Naive thymus-derived CD4-positive, alpha-beta T cell (primary cell): Measurements from ENCODE around the gene DIAPH2. TPM values are rescaled to one million over a fixed set of nuclear protein-coding genes. Genes with fewer than 3 reads are reported as not detected.

ENCODE experiments used
- ATAC-seq: fragments of 150-1000 bp; cut with Tn5 transposase; 2 replicates; pipeline ENCODE4 v1.10.0; 2021; ENCODE audit warnings: mild to moderate bottlenecking, moderate library complexity
- CTCF ChIA-PET: fragments of 350-600 bp; sonication (Branson Sonifier 250); formaldehyde crosslinking; loops from one replicate; lab custom pipeline; 2021; ENCODE audit warnings: antibody characterized with exemption; lab: Charles Lee
- POLR2A ChIA-PET: fragments of 350-600 bp; sonication (Branson Sonifier 250); formaldehyde crosslinking; loops from one replicate; lab custom pipeline; 2021; ENCODE audit warnings: antibody characterized with exemption, inconsistent platforms; lab: Charles Lee
- DNase-seq, 9 donors: peaks; one replicate each; pipeline versions ENCODE4 v3.0.0 to v3.0.0-alpha.2; 2020 to 2022; ENCODE audit warnings: mixed read lengths in 1 of 9
- H3K27ac ChIP-seq: one replicate; pipeline ENCODE4 v1.7.0; 2013; ENCODE audit warnings: mild to moderate bottlenecking, low read depth, low read length, moderate library complexity
- H3K27me3 ChIP-seq, 2 donors: one replicate each; pipeline ENCODE4 v1.7.0; 2013; ENCODE audit warnings: low read length in 2 of 2, mild to moderate bottlenecking in 2 of 2, moderate library complexity in 2 of 2; ENCODE audit not compliant: control insufficient read depth in 2 of 2, insufficient read depth in 2 of 2
- H3K36me3 ChIP-seq, 3 experiments: 1 replicate in 2 of 3; 2 replicates in 1 of 3; pipeline ENCODE4 v1.7.0; 2013; ENCODE audit warnings: low read length in 3 of 3, mild to moderate bottlenecking in 3 of 3, moderate library complexity in 1 of 3; ENCODE audit not compliant: insufficient read depth in 3 of 3, control insufficient read depth in 2 of 3
- H3K4me1 ChIP-seq, 2 donors: one replicate each; pipeline ENCODE4 v1.7.0; 2013; ENCODE audit warnings: low read length in 2 of 2, mild to moderate bottlenecking in 2 of 2, moderate library complexity in 1 of 2; ENCODE audit not compliant: control insufficient read depth in 2 of 2, insufficient read depth in 2 of 2
- H3K4me3 ChIP-seq: 2 replicates; pipeline ENCODE4 v1.7.0; 2013; ENCODE audit warnings: mild to moderate bottlenecking, low read length
- H3K9me3 ChIP-seq, 3 experiments: 1 replicate in 2 of 3; 2 replicates in 1 of 3; pipeline ENCODE4 v1.7.0; 2013; ENCODE audit warnings: low read length in 3 of 3; ENCODE audit not compliant: control insufficient read depth in 2 of 3
- H3K27ac Mint-ChIP-seq, 9 donors: one replicate each; pipeline ENCODE4 v1.8.0; 2020 to 2022; ENCODE audit warnings: mixed read lengths in 9 of 9, mild to moderate bottlenecking in 8 of 9, moderate library complexity in 5 of 9, inconsistent platforms in 2 of 9
- H3K27me3 Mint-ChIP-seq, 5 donors: one replicate each; pipeline ENCODE4 v1.8.0; 2021 to 2022; ENCODE audit warnings: mixed read lengths in 5 of 5, mild to moderate bottlenecking in 1 of 5
- H3K36me3 Mint-ChIP-seq, 5 donors: one replicate each; pipeline ENCODE4 v1.8.0; 2020 to 2022; ENCODE audit warnings: mixed read lengths in 5 of 5, mild to moderate bottlenecking in 3 of 5, inconsistent platforms in 1 of 5
- H3K4me1 Mint-ChIP-seq, 7 donors: one replicate each; pipeline ENCODE4 v1.8.0; 2020 to 2022; ENCODE audit warnings: mixed read lengths in 7 of 7, mild to moderate bottlenecking in 3 of 7, inconsistent platforms in 1 of 7
- H3K4me3 Mint-ChIP-seq, 10 donors: one replicate each; pipeline ENCODE4 v1.8.0; 2020 to 2022; ENCODE audit warnings: mild to moderate bottlenecking in 10 of 10, mixed read lengths in 10 of 10, moderate library complexity in 6 of 10, inconsistent platforms in 2 of 10
- H3K9me3 Mint-ChIP-seq, 11 donors: one replicate each; pipeline ENCODE4 v1.8.0; 2020 to 2022; ENCODE audit warnings: mixed read lengths in 11 of 11, mild to moderate bottlenecking in 4 of 11, inconsistent platforms in 1 of 11, moderate library complexity in 1 of 11
- intact Hi-C, 2 donors: fragments of 100-400 bp; cut with micrococcal nuclease; formaldehyde crosslinking; loops; one replicate each; pipeline ENCODE4 v1.15.1; 2023
- polyA plus RNA-seq, 2 donors: library from polyadenylated mRNA; unstranded; fragments of 300-500 nt; fragmentation: Illumina TruSeq; gene quantifications; one replicate each; pipeline ENCODE4 v1.2.3, GENCODE V29; 2021
- total RNA-seq, 6 experiments: library from RNA in 5 of 6; stranded (reverse) in 5 of 6; gene quantifications; 1 replicate in 5 of 6; 2 replicates in 1 of 6; pipeline ENCODE4 v1.2.3 and lab custom pipeline; 2021 to 2026

DIAPH2 gene
- total and polyA plus RNA-seq, 7 experiments from 2014 or later, result 4.2 to 23.9 (median 6.9) TPM

GRCh38 chrX:96889726-96890125 is 205.1 kb downstream of the DIAPH2 start:
- no peaks in the 10 kb centered on the region for H3K4me1 ChIP-seq
- H3K27ac ChIP-seq, result no peak overlapping the region
- peaks cover 0 to 6% (median 2%) of the 10 kb centered on the region in 5 donors for H3K36me3 Mint-ChIP-seq
- no peak for DNase-seq
- POLR2A ChIA-PET, result no interaction called here
- no peaks in the 10 kb centered on the region for H3K27me3 ChIP-seq
- CTCF ChIA-PET, result no interaction called here
- H3K27me3 Mint-ChIP-seq, result no peaks in the 10 kb centered on the region
- ATAC-seq, result no peak
- peaks cover 0 to 1% (median 0%) of the 10 kb centered on the region in 11 donors for H3K9me3 Mint-ChIP-seq
- no peaks in the 10 kb centered on the region for H3K36me3 ChIP-seq
- no peak overlapping the region for H3K27ac Mint-ChIP-seq
- H3K9me3 ChIP-seq, result no peaks in the 10 kb centered on the region
- H3K4me3 Mint-ChIP-seq, result no peak overlapping the region
- intact Hi-C loops, result no loop called here
- H3K4me1 Mint-ChIP-seq, result no peaks in the 10 kb centered on the region
- H3K4me3 ChIP-seq, result no peak overlapping the region

GRCh38 chrX:96906741-96907140 is 222.1 kb downstream of the DIAPH2 start:
- Histone ChIP-seq H3K9me3 (no peaks in the 10 kb centered on the region), H3K27ac (no peak overlapping the region), H3K4me1 (no peaks in the 10 kb centered on the region), H3K4me3 (no peak overlapping the region), H3K36me3 (no peaks in the 10 kb centered on the region), H3K27me3 (no peaks in the 10 kb centered on the region)
- CTCF ChIA-PET, result no interaction called here
- no peaks in the 10 kb centered on the region for H3K9me3 Mint-ChIP-seq
- no peak overlapping the region for H3K27ac Mint-ChIP-seq
- DNase-seq, result no peak
- no peak for ATAC-seq
- H3K27me3 Mint-ChIP-seq, result no peaks in the 10 kb centered on the region
- H3K36me3 Mint-ChIP-seq, result peaks cover 0 to 2% (median 0%) of the 10 kb centered on the region in 5 donors
- no peak overlapping the region for H3K4me3 Mint-ChIP-seq
- no peaks in the 10 kb centered on the region for H3K4me1 Mint-ChIP-seq
- intact Hi-C loops, result no loop called here
- POLR2A ChIA-PET, result no interaction called here

- peaks cover 0 to 4% (median 0%) of the 10 kb centered on the region in 5 donors for H3K36me3 Mint-ChIP-seq
- Histone ChIP-seq H3K9me3 (no peaks in the 10 kb centered on the region), H3K4me3 (no peak overlapping the region), H3K4me1 (no peaks in the 10 kb centered on the region), H3K27ac (no peak overlapping the region), H3K36me3 (no peaks in the 10 kb centered on the region), H3K27me3 (no peaks in the 10 kb centered on the region)
- DNase-seq (no peak), ATAC-seq (no peak)
- ChIA-PET CTCF (interaction anchor here (0.6 kb wide), 1 partner anchor 68 kb away, joined by 3 read pairs; no protein-coding TSS in a partner anchor), POLR2A (no interaction called here)
- no peak overlapping the region for H3K27ac Mint-ChIP-seq
- H3K4me1 Mint-ChIP-seq, result no peaks in the 10 kb centered on the region
- H3K4me3 Mint-ChIP-seq, result no peak overlapping the region
- H3K27me3 Mint-ChIP-seq, result no peaks in the 10 kb centered on the region
- intact Hi-C loops, result no loop called here
- H3K9me3 Mint-ChIP-seq, result no peaks in the 10 kb centered on the region
These were observed 223.1 kb downstream of the DIAPH2 start for GRCh38 chrX:96907516-96908272.

GRCh38 chrX:96909291-96909690 is 224.6 kb downstream of the DIAPH2 start:
- Mint-ChIP-seq H3K27ac (no peak overlapping the region), H3K4me1 (no peaks in the 10 kb centered on the region), H3K36me3 (peaks cover 0 to 4% (median 0%) of the 10 kb centered on the region in 5 donors), H3K4me3 (no peak overlapping the region), H3K9me3 (no peaks in the 10 kb centered on the region), H3K27me3 (no peaks in the 10 kb centered on the region)
- H3K9me3 ChIP-seq, result no peaks in the 10 kb centered on the region
- no peaks in the 10 kb centered on the region for H3K4me1 ChIP-seq
- ChIA-PET POLR2A (no interaction called here), CTCF (no interaction called here)
- DNase-seq (no peak), ATAC-seq (no peak)
- H3K36me3 ChIP-seq, result no peaks in the 10 kb centered on the region
- intact Hi-C loops, result no loop called here
- no peak overlapping the region for H3K4me3 ChIP-seq
- no peak overlapping the region for H3K27ac ChIP-seq
- H3K27me3 ChIP-seq, result no peaks in the 10 kb centered on the region

GRCh38 chrX:96918864-96919263 is 234.2 kb downstream of the DIAPH2 start:
- H3K27me3 Mint-ChIP-seq, result no peaks in the 10 kb centered on the region

GRCh38 chrX:96919672-96920071 is 235.0 kb downstream of the DIAPH2 start:
- peaks cover 0 to 15% (median 0%) of the 10 kb centered on the region in 5 donors for H3K36me3 Mint-ChIP-seq
- CTCF ChIA-PET, result no interaction called here
- H3K9me3 Mint-ChIP-seq, result no peaks in the 10 kb centered on the region
- no peak overlapping the region for H3K4me3 Mint-ChIP-seq
- Histone ChIP-seq H3K9me3 (no peaks in the 10 kb centered on the region), H3K27me3 (no peaks in the 10 kb centered on the region), H3K4me3 (no peak overlapping the region), H3K4me1 (no peaks in the 10 kb centered on the region), H3K36me3 (no peaks in the 10 kb centered on the region), H3K27ac (no peak overlapping the region)
- DNase-seq (no peak), ATAC-seq (no peak)
- H3K4me1 Mint-ChIP-seq, result no peaks in the 10 kb centered on the region
- intact Hi-C loops, result no loop called here
- H3K27me3 Mint-ChIP-seq, result no peaks in the 10 kb centered on the region
- POLR2A ChIA-PET, result no interaction called here
- H3K27ac Mint-ChIP-seq, result no peak overlapping the region

More at GRCh38 chrX:96918864-96919263, 234.2 kb downstream of the DIAPH2 start:
- Histone ChIP-seq H3K4me1 (no peaks in the 10 kb centered on the region), H3K36me3 (no peaks in the 10 kb centered on the region), H3K27me3 (no peaks in the 10 kb centered on the region), H3K27ac (no peak overlapping the region), H3K9me3 (no peaks in the 10 kb centered on the region), H3K4me3 (no peak overlapping the region)
- intact Hi-C loops, result no loop called here
- no peaks in the 10 kb centered on the region for H3K9me3 Mint-ChIP-seq
- ATAC-seq (no peak), DNase-seq (no peak)
- H3K4me1 Mint-ChIP-seq, result no peaks in the 10 kb centered on the region
- H3K4me3 Mint-ChIP-seq, result no peak overlapping the region
- peaks cover 0 to 15% (median 0%) of the 10 kb centered on the region in 5 donors for H3K36me3 Mint-ChIP-seq
- CTCF ChIA-PET, result no interaction called here
- POLR2A ChIA-PET, result no interaction called here
- no peak overlapping the region for H3K27ac Mint-ChIP-seq

GRCh38 chrX:96924581-96924980 is 239.9 kb downstream of the DIAPH2 start:
- H3K4me3 ChIP-seq, result no peak overlapping the region
- H3K27me3 ChIP-seq, result no peaks in the 10 kb centered on the region
- CTCF ChIA-PET, result interaction anchor here (0.8 kb wide), 1 partner anchor 10 kb away, joined by 3 read pairs; no protein-coding TSS in a partner anchor

More at GRCh38 chrX:96924581-96924980, 239.9 kb downstream of the DIAPH2 start:
- Histone ChIP-seq H3K4me1 (no peaks in the 10 kb centered on the region), H3K36me3 (no peaks in the 10 kb centered on the region), H3K9me3 (no peaks in the 10 kb centered on the region), H3K27ac (no peak overlapping the region)
- H3K27ac Mint-ChIP-seq, result no peak overlapping the region
- no peak for ATAC-seq
- DNase-seq, result no peak
- POLR2A ChIA-PET, result no interaction called here
- peaks cover 0 to 4% (median 0%) of the 10 kb centered on the region in 11 donors for H3K9me3 Mint-ChIP-seq
- no peak overlapping the region for H3K4me3 Mint-ChIP-seq
- no peaks in the 10 kb centered on the region for H3K27me3 Mint-ChIP-seq
- H3K36me3 Mint-ChIP-seq, result peaks cover 0 to 18% (median 0%) of the 10 kb centered on the region in 5 donors
- H3K4me1 Mint-ChIP-seq, result peaks cover 0 to 2% (median 0%) of the 10 kb centered on the region in 7 donors
- intact Hi-C loops, result no loop called here
